Cardiac fibroblast (primary cell): ENCODE data around the gene MAN1A1.

Experiments used
- DNase-seq, 2 donors: peaks; one replicate each; pipeline versions ENCODE4 v3.0.0 to v3.0.0-alpha.2; 2010; ENCODE audit warnings: low read depth in 2 of 2
- H3K4me3 ChIP-seq, 2 donors: replicated peaks in 1 of 2; 1 replicate in 1 of 2; 2 replicates in 1 of 2; pipeline ENCODE4 v1.5.1; 2011; ENCODE audit warnings: low read depth in 2 of 2, low read length in 2 of 2, mild to moderate bottlenecking in 2 of 2, moderate library complexity in 1 of 2
- CTCF ChIP-seq: IDR thresholded peaks from one replicate; pipeline ENCODE4 v1.5.1; 2011; ENCODE audit warnings: low read depth, mild to moderate bottlenecking, low read length, inconsistent platforms

Gene MAN1A1

GRCh38 chr6:119218548-119218947 is 131.0 kb downstream of the MAN1A1 start:
- DNase-seq, result no peak

DNA sequence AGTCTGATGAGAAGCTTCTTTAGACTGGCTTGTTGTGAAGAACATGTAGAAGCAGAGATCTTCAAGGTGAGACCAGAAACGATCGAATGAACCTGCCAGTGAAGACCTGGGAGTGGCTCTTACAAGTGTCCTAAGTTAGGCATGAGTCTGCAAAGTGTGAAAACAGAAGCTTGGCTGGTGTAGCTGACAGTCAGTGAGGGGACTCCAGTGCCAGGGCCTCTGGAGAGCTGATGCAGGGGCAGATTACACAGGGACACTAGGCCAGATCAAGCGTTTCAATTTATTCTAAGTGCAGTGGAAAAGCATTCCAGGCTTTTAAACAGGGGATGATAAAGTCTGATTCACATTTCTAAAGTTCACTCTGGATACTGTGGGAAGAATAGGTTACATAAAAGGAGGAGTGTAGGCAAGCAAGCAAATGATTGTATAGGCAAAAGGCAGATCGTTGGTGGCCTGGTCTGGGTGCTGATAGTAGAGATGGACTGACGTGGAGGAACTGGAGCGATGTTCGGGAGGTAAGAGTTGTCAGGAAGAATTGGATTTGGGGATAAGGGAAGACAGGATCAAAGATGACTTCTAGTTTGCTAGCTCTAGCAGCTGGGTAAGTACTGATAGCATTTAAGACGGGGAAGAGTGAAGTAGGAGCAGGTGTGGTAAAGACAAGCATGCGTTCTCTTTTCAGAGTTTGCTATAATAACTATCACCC is 133.5 kb downstream of the MAN1A1 start:
- H3K4me3 ChIP-seq, result no peak overlapping the region
- TF ChIP-seq CTCF, result no peak
- DNase-seq, result no peak

More at GRCh38 chr6:119218548-119218947, 131.0 kb downstream of the MAN1A1 start:
- no peak overlapping the region for H3K4me3 ChIP-seq
- no peak for TF ChIP-seq CTCF

DNA sequence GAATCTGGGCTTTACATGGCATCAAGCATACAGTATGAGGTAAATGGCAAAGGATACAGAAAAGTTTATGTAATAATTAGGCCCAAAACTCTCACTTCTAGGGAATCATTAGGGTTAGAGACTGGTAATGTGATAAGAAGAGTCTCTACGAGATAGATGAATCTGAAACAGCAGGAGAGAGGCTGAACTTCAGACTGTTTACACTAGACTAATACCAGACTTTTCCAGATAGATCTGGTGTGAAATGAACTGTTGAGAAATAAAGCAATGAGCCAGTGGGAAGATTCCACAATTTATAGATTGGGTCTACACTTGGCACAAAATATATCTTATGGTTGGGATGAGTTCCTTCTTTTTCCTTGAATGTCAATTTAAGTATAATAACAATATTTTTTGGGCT is 134.3 kb downstream of the MAN1A1 start:
- no peak for DNase-seq
- no peak overlapping the region for H3K4me3 ChIP-seq
- no peak for TF ChIP-seq CTCF

- no peak for TF ChIP-seq CTCF
- peak; percentile 5 to 12 for DNase-seq
- no peak overlapping the region for H3K4me3 ChIP-seq
Measured at GRCh38 chr6:119210596-119210995, 139.0 kb downstream of the MAN1A1 start.

DNA sequence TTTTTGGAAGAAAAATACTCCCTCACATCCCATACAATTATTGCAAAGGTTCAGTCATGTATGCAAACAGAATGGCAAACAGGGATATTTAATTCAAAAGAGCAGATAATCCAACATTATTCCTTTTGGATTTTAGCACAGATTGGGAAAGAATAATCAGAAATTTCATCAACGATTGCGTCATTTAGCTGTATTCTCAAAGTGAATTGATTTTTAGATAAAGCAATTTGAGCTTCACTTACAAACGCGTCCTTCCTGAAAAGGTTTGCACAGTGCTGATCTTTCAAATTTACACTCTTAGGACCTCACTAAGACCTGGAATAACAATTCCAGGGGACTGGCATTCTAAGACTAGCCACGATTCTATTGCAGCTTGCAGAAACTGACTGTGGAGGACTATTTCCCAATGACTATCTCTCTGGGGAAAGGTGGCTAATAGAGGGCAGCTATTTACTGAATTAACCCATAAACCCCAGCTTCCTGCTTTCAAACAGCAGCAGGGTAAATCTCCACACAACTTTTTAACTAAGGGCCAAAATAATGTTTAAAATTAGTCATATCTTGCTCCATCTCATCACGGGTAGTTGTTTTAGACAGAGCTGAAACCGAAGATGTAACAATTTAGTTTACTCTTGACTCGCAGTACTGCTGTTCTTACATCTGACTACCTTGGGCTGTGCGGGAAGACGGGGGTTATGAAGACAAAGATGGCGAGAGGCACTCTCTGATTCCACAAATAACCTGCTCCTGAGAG is 139.9 kb downstream of the MAN1A1 start:
- peak; percentile 16 to 48 for DNase-seq
- no peak overlapping the region for H3K4me3 ChIP-seq
- no peak for TF ChIP-seq CTCF

DNA sequence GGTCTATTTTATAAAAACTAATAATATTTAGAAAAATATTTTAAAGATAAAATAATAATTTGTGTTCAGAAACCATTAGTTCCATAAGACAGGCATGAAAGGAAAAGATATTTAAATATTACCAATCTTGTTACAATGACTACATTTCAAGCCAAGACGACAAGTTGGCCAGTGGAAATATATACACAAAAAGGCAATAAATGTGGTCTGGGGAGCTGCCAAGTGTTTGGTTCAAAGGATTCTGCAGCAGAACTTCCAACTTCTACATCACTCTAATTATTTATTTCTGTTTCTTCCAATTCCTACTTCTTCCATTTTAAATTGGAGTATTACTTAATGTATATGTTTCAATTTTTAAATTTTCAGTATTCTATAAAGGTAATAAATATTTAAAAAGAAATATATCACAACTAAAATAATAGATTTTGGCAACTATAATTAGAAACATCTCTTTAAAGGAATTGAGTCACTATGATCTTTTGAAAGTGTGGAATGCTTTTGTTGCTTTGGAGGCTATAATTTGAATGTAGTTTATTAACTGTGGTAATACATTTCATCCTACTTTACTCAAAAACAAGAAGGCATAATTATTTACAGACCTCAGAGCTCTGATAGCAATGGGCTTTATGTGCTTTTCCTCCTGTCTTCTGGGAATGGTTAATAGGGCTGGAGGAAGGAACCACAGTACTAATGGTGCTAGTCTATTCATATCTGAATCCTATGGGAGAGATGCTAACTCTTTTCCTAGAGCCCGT is 141.4 kb downstream of the MAN1A1 start:
- DNase-seq, result peak; percentile 49 to 61
- TF ChIP-seq CTCF, result no peak
- no peak overlapping the region for H3K4me3 ChIP-seq
